Measurements from ENCODE around the gene USP47. TPM values are rescaled to one million over a fixed set of nuclear protein-coding genes. Genes with fewer than 3 reads are reported as not detected.

Gene USP47
- total RNA-seq, 1 donor from 2014 or later, result 38.7 TPM

GRCh38 chr11:11992257-11993212 lies 150.8 kb downstream of the USP47 start:
- intact Hi-C loops (cut with micrococcal nuclease), result no loop called here

GRCh38 chr11:11993839-11994238 lies 152.1 kb downstream of the USP47 start:
- intact Hi-C loops (cut with micrococcal nuclease), result no loop called here

- intact Hi-C loops (cut with micrococcal nuclease), result no loop called here
Measured at GRCh38 chr11:11995601-11996000, 153.8 kb downstream of the USP47 start.

GRCh38 chr11:11996321-11997048 lies 154.7 kb downstream of the USP47 start:
- intact Hi-C loops (cut with micrococcal nuclease), result no loop called here

- intact Hi-C loops (cut with micrococcal nuclease), result no loop called here
Measured at GRCh38 chr11:11997049-11997322, 155.2 kb downstream of the USP47 start.

GRCh38 chr11:11998091-11998781 lies 156.5 kb downstream of the USP47 start:
- intact Hi-C loops (cut with micrococcal nuclease), result no loop called here

- intact Hi-C loops (cut with micrococcal nuclease), result no loop called here
Measured at GRCh38 chr11:12001186-12001585, 159.4 kb downstream of the USP47 start.

- intact Hi-C loops (cut with micrococcal nuclease), result no loop called here
Measured at GRCh38 chr11:12003336-12003735, 161.6 kb downstream of the USP47 start.

- intact Hi-C loops (cut with micrococcal nuclease), result no loop called here
Measured at GRCh38 chr11:12003815-12004214, 162.0 kb downstream of the USP47 start.

- intact Hi-C loops (cut with micrococcal nuclease), result no loop called here
Measured at GRCh38 chr11:12005061-12005460, 163.3 kb downstream of the USP47 start.

- intact Hi-C loops (cut with micrococcal nuclease), result no loop called here
Measured at GRCh38 chr11:12005476-12005875, 163.7 kb downstream of the USP47 start.

- intact Hi-C loops (cut with micrococcal nuclease), result no loop called here
Measured at GRCh38 chr11:12006552-12007229, 164.9 kb downstream of the USP47 start.

GRCh38 chr11:12007230-12007593 lies 165.4 kb downstream of the USP47 start:
- intact Hi-C loops (cut with micrococcal nuclease), result no loop called here

- intact Hi-C loops (cut with micrococcal nuclease), result no loop called here
Measured at GRCh38 chr11:12007769-12008737, 166.3 kb downstream of the USP47 start, which contains the start of gene DKK3. DKK3 (minus strand) TSS chr11:12008626; CDS start chr11:12008582, 44 bp downstream.

Other genes starting within 250 kb of the USP47 start
- 1.2 and 1.3 TPM in 2 replicates for gene GALNT18, start 220.0 kb upstream of the USP47 start, total RNA-seq
- not detected in 2 replicates for gene DKK3, start 166.7 kb downstream of the USP47 start, total RNA-seq

Data from T-helper 2 cell treated with Interferon-gamma antibody and Interleukin-4, amounts not matched to agents 100 ng/mL and 5 ng/mL, for 36 hours (primary cell).